Liver (tissue), 3 donors: ENCODE data around the gene SYTL1.

Experiments
- FOXA1 ChIP-seq: IDR thresholded peaks from 2 replicates; pipeline ENCODE4 v1.6.1; 2016; ENCODE audit warnings: antibody characterized with exemption
- GABPA ChIP-seq, 2 donors: IDR thresholded peaks in 1 of 2; conservative IDR thresholded peaks in 1 of 2; 2 replicates each; pipeline ENCODE4 v1.6.1; 2016; ENCODE audit warnings: antibody characterized with exemption in 2 of 2, mild to moderate bottlenecking in 1 of 2, moderate library complexity in 1 of 2
- MAX ChIP-seq: IDR thresholded peaks from 2 replicates; pipeline ENCODE4 v1.6.1; 2016; ENCODE audit warnings: antibody characterized with exemption
- NR2F2 ChIP-seq: IDR thresholded peaks from 2 replicates; pipeline ENCODE4 v1.6.1; 2016; ENCODE audit warnings: antibody characterized with exemption
- RAD21 ChIP-seq, 2 donors: IDR thresholded peaks; 2 replicates each; pipeline ENCODE4 v1.6.1; 2016; ENCODE audit warnings: antibody characterized with exemption in 2 of 2, mild to moderate bottlenecking in 2 of 2
- REST ChIP-seq: IDR thresholded peaks from 2 replicates; pipeline ENCODE4 v1.6.1; 2016; ENCODE audit warnings: antibody characterized with exemption, mild to moderate bottlenecking
- TAF1 ChIP-seq: conservative IDR thresholded peaks from 2 replicates; pipeline ENCODE4 v1.6.1; 2016; ENCODE audit warnings: antibody characterized with exemption, mild to moderate bottlenecking
- YY1 ChIP-seq: IDR thresholded peaks from 2 replicates; pipeline ENCODE4 v1.6.1; 2016; ENCODE audit warnings: antibody characterized with exemption, mild to moderate bottlenecking
- TF ChIP-seq, protein P1 (sequence below): fragments of 150-350 bp; IDR thresholded peaks from 2 replicates; pipeline ENCODE4 v1.5.1; 2017; ENCODE audit warnings: improper control_type of control experiment, low read depth, low read length; ENCODE audit not compliant: missing input control
- TF ChIP-seq, protein P2 (sequence below): IDR thresholded peaks from 2 replicates; pipeline ENCODE4 v1.6.1; 2016; ENCODE audit warnings: antibody characterized with exemption
- TF ChIP-seq, protein P3 (sequence below): IDR thresholded peaks from 2 replicates; pipeline ENCODE4 v1.6.1; 2016; ENCODE audit warnings: antibody characterized with exemption
- donor health status: healthy.
- donor health status: healthy.

- TF ChIP-seq TAF1 (no peak), REST (no peak), YY1 (no peak), RAD21 (IDR thresholded peaks at IDR 0.05) (no peak), FOXA1 (no peak), NR2F2 (no peak), MAX (no peak), GABPA (IDR thresholded peaks at IDR 0.05 in 1 of 2, conservative IDR thresholded peaks at IDR 0.05 in 1 of 2) (no peak)
- TF ChIP-seq, protein P1, sequence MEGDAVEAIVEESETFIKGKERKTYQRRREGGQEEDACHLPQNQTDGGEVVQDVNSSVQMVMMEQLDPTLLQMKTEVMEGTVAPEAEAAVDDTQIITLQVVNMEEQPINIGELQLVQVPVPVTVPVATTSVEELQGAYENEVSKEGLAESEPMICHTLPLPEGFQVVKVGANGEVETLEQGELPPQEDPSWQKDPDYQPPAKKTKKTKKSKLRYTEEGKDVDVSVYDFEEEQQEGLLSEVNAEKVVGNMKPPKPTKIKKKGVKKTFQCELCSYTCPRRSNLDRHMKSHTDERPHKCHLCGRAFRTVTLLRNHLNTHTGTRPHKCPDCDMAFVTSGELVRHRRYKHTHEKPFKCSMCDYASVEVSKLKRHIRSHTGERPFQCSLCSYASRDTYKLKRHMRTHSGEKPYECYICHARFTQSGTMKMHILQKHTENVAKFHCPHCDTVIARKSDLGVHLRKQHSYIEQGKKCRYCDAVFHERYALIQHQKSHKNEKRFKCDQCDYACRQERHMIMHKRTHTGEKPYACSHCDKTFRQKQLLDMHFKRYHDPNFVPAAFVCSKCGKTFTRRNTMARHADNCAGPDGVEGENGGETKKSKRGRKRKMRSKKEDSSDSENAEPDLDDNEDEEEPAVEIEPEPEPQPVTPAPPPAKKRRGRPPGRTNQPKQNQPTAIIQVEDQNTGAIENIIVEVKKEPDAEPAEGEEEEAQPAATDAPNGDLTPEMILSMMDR, result no peak
- TF ChIP-seq, protein P2, sequence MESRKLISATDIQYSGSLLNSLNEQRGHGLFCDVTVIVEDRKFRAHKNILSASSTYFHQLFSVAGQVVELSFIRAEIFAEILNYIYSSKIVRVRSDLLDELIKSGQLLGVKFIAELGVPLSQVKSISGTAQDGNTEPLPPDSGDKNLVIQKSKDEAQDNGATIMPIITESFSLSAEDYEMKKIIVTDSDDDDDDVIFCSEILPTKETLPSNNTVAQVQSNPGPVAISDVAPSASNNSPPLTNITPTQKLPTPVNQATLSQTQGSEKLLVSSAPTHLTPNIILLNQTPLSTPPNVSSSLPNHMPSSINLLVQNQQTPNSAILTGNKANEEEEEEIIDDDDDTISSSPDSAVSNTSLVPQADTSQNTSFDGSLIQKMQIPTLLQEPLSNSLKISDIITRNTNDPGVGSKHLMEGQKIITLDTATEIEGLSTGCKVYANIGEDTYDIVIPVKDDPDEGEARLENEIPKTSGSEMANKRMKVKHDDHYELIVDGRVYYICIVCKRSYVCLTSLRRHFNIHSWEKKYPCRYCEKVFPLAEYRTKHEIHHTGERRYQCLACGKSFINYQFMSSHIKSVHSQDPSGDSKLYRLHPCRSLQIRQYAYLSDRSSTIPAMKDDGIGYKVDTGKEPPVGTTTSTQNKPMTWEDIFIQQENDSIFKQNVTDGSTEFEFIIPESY, result no peak
- TF ChIP-seq, protein P3, sequence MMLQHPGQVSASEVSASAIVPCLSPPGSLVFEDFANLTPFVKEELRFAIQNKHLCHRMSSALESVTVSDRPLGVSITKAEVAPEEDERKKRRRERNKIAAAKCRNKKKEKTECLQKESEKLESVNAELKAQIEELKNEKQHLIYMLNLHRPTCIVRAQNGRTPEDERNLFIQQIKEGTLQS, result no peak
Observed at GRCh38 chr1:27333717-27334279, 8.0 kb upstream of the SYTL1 start.
